ENCODE measurements around the gene TSC22D2. TPM values are rescaled to one million over a fixed set of nuclear protein-coding genes. Genes with fewer than 3 reads are reported as not detected.

TSC22D2 gene
- total RNA-seq, 1 experiment from 2014 or later, result 43.1 TPM

GRCh38 chr3:150393745-150394144 lies 14.4 kb upstream of the TSC22D2 start:
- DNase-seq (ENCODE audit: low read depth, low spot score) (no peak), ATAC-seq (no peak)
- no TSS peak for BruUV-seq (replicated peaks)
- H3K27ac ChIP-seq (ENCODE audit: low read length), result peak overlapping the region; percentile 10; the same call in 1 of the 2 replicates
- CTCF ChIA-PET, result no interaction called here
- intact Hi-C loops (cut with micrococcal nuclease; ENCODE audit: unreplicated experiment), result no loop called here
- in situ Hi-C loops (cut with HindIII; ENCODE audit: low pct_unique_long_range_greater_than_20kb, low sequenced_read_pairs), result no loop called here
- no peak overlapping the region for H3K4me3 ChIP-seq (ENCODE audit: low read depth in 2 of 2, low read length in 2 of 2)
- POLR2A ChIA-PET, result no interaction called here
- peaks cover 3% of the 10 kb centered on the region; the same call in 1 of the 2 replicates for H3K4me1 ChIP-seq (ENCODE audit: control insufficient read depth, insufficient read depth, low read length)
- H3K36me3 ChIP-seq (ENCODE audit: control insufficient read depth, insufficient read depth, low read length), result no peaks in the 10 kb centered on the region
- H3K9me3 ChIP-seq (ENCODE audit: control insufficient read depth, insufficient read depth, low read depth, low read length), result no peaks in the 10 kb centered on the region
- TF ChIP-seq, protein P1, sequence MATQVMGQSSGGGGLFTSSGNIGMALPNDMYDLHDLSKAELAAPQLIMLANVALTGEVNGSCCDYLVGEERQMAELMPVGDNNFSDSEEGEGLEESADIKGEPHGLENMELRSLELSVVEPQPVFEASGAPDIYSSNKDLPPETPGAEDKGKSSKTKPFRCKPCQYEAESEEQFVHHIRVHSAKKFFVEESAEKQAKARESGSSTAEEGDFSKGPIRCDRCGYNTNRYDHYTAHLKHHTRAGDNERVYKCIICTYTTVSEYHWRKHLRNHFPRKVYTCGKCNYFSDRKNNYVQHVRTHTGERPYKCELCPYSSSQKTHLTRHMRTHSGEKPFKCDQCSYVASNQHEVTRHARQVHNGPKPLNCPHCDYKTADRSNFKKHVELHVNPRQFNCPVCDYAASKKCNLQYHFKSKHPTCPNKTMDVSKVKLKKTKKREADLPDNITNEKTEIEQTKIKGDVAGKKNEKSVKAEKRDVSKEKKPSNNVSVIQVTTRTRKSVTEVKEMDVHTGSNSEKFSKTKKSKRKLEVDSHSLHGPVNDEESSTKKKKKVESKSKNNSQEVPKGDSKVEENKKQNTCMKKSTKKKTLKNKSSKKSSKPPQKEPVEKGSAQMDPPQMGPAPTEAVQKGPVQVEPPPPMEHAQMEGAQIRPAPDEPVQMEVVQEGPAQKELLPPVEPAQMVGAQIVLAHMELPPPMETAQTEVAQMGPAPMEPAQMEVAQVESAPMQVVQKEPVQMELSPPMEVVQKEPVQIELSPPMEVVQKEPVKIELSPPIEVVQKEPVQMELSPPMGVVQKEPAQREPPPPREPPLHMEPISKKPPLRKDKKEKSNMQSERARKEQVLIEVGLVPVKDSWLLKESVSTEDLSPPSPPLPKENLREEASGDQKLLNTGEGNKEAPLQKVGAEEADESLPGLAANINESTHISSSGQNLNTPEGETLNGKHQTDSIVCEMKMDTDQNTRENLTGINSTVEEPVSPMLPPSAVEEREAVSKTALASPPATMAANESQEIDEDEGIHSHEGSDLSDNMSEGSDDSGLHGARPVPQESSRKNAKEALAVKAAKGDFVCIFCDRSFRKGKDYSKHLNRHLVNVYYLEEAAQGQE (IDR thresholded peaks at IDR 0.05; ENCODE audit: insufficient read depth in 1 of 2, low read depth in 2 of 2, low read length in 1 of 2), result no peak
- TF ChIP-seq SIN3A (IDR thresholded peaks at IDR 0.05; ENCODE audit: borderline replicate concordance, insufficient read depth, low read depth, low read length), result no peak
- TF ChIP-seq TCF7L2 (IDR thresholded peaks at IDR 0.05; ENCODE audit: low read depth, low read length), result no peak
- TF ChIP-seq CTCF (IDR thresholded peaks at IDR 0.05), result no peak
- no peak for TF ChIP-seq POLR2AphosphoS5 (IDR thresholded peaks at IDR 0.05; ENCODE audit: low read depth, low read length)
- H3K27me3 ChIP-seq (ENCODE audit: control insufficient read depth, insufficient read depth, low read length), result no peaks in the 10 kb centered on the region

- Histone ChIP-seq H3K9me3 (ENCODE audit: control insufficient read depth, insufficient read depth, low read depth, low read length) (no peaks in the 10 kb centered on the region), H3K27me3 (ENCODE audit: control insufficient read depth, insufficient read depth, low read length) (no peaks in the 10 kb centered on the region), H3K36me3 (ENCODE audit: control insufficient read depth, insufficient read depth, low read length) (no peaks in the 10 kb centered on the region), H3K4me3 (ENCODE audit: low read depth in 2 of 2, low read length in 2 of 2) (no peak overlapping the region), H3K4me1 (ENCODE audit: control insufficient read depth, insufficient read depth, low read length) (peaks cover 3% of the 10 kb centered on the region; the same call in 1 of the 2 replicates), H3K27ac (ENCODE audit: low read length) (peak overlapping the region; percentile 31; the same call in 1 of the 2 replicates)
- in situ Hi-C loops (cut with HindIII; ENCODE audit: low pct_unique_long_range_greater_than_20kb, low sequenced_read_pairs), result no loop called here
- ATAC-seq (no peak), DNase-seq (ENCODE audit: low read depth, low spot score) (no peak)
- POLR2A ChIA-PET, result interaction anchor here (0.5 to 0.7 kb wide), 2 partner anchors 11 to 193 kb away, joined by 3 read pairs; no protein-coding TSS in a partner anchor
- no peak for TF ChIP-seq POLR2AphosphoS5 (IDR thresholded peaks at IDR 0.05; ENCODE audit: low read depth, low read length)
- TF ChIP-seq, protein P1 (IDR thresholded peaks at IDR 0.05; ENCODE audit: insufficient read depth in 1 of 2, low read depth in 2 of 2, low read length in 1 of 2), result no peak
- no peak for TF ChIP-seq CTCF (IDR thresholded peaks at IDR 0.05)
- no peak for TF ChIP-seq TCF7L2 (IDR thresholded peaks at IDR 0.05; ENCODE audit: low read depth, low read length)
- CTCF ChIA-PET, result no interaction called here
- BruUV-seq (replicated peaks), result no TSS peak
- intact Hi-C loops (cut with micrococcal nuclease; ENCODE audit: unreplicated experiment), result no loop called here
Observed at GRCh38 chr3:150394606-150395005, 13.5 kb upstream of the TSC22D2 start.
